Glutamatergic neuron (in vitro differentiated cells): Measurements from ENCODE around the gene GAP43. TPM values are rescaled to one million over a fixed set of nuclear protein-coding genes. Genes with fewer than 3 reads are reported as not detected.

Experiments used
- DNase-seq: peaks from one replicate; pipeline ENCODE4 v3.0.0; 2022
- H3K27ac Mint-ChIP-seq: one replicate; pipeline ENCODE4 v1.8.0; 2020; ENCODE audit warnings: mild to moderate bottlenecking, mixed read lengths, inconsistent platforms; ENCODE audit not compliant: unreplicated experiment
- H3K27me3 Mint-ChIP-seq: one replicate; pipeline ENCODE4 v1.8.0; 2020; ENCODE audit warnings: mild to moderate bottlenecking, moderate library complexity, mixed read lengths, inconsistent platforms; ENCODE audit not compliant: unreplicated experiment
- H3K36me3 Mint-ChIP-seq: one replicate; pipeline ENCODE4 v1.8.0; 2020; ENCODE audit warnings: mild to moderate bottlenecking, mixed read lengths, inconsistent platforms; ENCODE audit not compliant: unreplicated experiment
- H3K4me1 Mint-ChIP-seq: one replicate; pipeline ENCODE4 v1.8.0; 2020; ENCODE audit warnings: mild to moderate bottlenecking, low read depth, mixed read lengths, inconsistent platforms; ENCODE audit not compliant: unreplicated experiment
- H3K4me3 Mint-ChIP-seq: one replicate; pipeline ENCODE4 v1.8.0; 2020; ENCODE audit warnings: mild to moderate bottlenecking, mixed read lengths, inconsistent platforms; ENCODE audit not compliant: unreplicated experiment
- H3K9me3 Mint-ChIP-seq: one replicate; pipeline ENCODE4 v1.8.0; 2020; ENCODE audit warnings: mild to moderate bottlenecking, moderate library complexity, mixed read lengths, inconsistent platforms; ENCODE audit not compliant: unreplicated experiment
- total RNA-seq: library from RNA; stranded (reverse); fragmentation: NEBNext Ultra II Directional; extraction: Animal tissue kit (Norgen Biotek cat#: 25700); gene quantifications from one replicate; pipeline ENCODE4 v1.2.1, GENCODE V29; 2021; ENCODE audit not compliant: unreplicated experiment
- TF ChIP-seq, protein P1 (sequence below): fragments of 200-600 bp; sonication (generic); IDR thresholded peaks from one replicate; pipeline ENCODE4 v1.5.0; 2021; ENCODE audit not compliant: partially characterized antibody, unreplicated experiment

Gene GAP43
- total RNA-seq, 1 donor from 2014 or later: 684 TPM

DNA sequence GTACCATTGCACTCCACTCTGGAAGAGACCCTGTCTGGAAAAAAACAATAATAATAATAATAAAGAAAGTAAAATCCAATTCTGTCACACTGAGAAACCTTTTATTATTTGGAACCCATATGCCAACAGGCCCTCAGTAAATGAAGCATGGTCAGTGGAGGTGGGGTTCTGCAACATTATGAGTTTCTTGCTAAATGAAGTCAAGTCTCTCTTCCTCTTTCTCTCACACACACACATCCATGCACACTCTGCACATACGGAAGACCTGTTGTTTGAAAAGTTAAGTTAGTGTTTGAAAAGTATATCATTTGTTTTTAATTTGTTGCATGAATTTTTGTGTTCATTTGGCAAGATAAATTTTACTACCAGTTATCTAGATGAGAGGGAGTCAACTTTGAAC, 27.8 kb downstream of the GAP43 start:
- TF ChIP-seq, protein P1, sequence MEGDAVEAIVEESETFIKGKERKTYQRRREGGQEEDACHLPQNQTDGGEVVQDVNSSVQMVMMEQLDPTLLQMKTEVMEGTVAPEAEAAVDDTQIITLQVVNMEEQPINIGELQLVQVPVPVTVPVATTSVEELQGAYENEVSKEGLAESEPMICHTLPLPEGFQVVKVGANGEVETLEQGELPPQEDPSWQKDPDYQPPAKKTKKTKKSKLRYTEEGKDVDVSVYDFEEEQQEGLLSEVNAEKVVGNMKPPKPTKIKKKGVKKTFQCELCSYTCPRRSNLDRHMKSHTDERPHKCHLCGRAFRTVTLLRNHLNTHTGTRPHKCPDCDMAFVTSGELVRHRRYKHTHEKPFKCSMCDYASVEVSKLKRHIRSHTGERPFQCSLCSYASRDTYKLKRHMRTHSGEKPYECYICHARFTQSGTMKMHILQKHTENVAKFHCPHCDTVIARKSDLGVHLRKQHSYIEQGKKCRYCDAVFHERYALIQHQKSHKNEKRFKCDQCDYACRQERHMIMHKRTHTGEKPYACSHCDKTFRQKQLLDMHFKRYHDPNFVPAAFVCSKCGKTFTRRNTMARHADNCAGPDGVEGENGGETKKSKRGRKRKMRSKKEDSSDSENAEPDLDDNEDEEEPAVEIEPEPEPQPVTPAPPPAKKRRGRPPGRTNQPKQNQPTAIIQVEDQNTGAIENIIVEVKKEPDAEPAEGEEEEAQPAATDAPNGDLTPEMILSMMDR: no peak
- peak overlapping the region; percentile 48 for H3K4me3 Mint-ChIP-seq
- peaks cover 50% of the 10 kb centered on the region for H3K4me1 Mint-ChIP-seq
- H3K27me3 Mint-ChIP-seq: peaks cover 8% of the 10 kb centered on the region
- H3K36me3 Mint-ChIP-seq: peaks cover 14% of the 10 kb centered on the region
- no peak for DNase-seq
- peaks cover 8% of the 10 kb centered on the region for H3K9me3 Mint-ChIP-seq
- no peak overlapping the region for H3K27ac Mint-ChIP-seq

DNA sequence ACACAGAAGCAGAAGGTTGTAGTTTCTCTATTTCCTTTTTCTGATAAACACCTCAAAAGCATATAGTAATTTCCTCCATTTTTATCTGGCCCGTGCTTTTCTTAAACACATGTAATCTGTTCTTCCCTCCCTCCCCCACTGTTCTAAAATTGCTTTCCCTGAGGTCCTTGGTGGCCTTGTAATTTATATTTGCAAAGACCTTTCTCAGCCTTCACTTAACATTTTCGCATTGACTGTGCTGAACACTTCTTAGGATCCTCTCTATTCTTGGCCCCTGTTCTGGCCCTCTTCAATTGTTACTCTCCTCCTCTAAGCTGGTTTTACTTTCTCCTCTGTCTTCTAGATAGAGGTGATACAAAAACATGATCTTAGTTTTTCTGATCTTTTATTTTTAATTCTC, 28.3 kb downstream of the GAP43 start:
- Mint-ChIP-seq H3K27ac (no peak overlapping the region), H3K9me3 (peaks cover 6% of the 10 kb centered on the region), H3K36me3 (peaks cover 14% of the 10 kb centered on the region), H3K4me1 (peaks cover 53% of the 10 kb centered on the region), H3K4me3 (peak overlapping the region; percentile 3), H3K27me3 (peaks cover 8% of the 10 kb centered on the region)
- no peak for DNase-seq
- TF ChIP-seq, protein P1: no peak

GRCh38 chr3:115652738-115653137, 29.4 kb downstream of the GAP43 start:
- H3K36me3 Mint-ChIP-seq: peaks cover 6% of the 10 kb centered on the region
- no peak overlapping the region for H3K4me3 Mint-ChIP-seq
- peaks cover 4% of the 10 kb centered on the region for H3K27me3 Mint-ChIP-seq
- peaks cover 57% of the 10 kb centered on the region for H3K4me1 Mint-ChIP-seq
- DNase-seq: no peak
- TF ChIP-seq, protein P1: no peak
- H3K27ac Mint-ChIP-seq: peak overlapping the region; percentile 9
- H3K9me3 Mint-ChIP-seq: peaks cover 4% of the 10 kb centered on the region

DNA sequence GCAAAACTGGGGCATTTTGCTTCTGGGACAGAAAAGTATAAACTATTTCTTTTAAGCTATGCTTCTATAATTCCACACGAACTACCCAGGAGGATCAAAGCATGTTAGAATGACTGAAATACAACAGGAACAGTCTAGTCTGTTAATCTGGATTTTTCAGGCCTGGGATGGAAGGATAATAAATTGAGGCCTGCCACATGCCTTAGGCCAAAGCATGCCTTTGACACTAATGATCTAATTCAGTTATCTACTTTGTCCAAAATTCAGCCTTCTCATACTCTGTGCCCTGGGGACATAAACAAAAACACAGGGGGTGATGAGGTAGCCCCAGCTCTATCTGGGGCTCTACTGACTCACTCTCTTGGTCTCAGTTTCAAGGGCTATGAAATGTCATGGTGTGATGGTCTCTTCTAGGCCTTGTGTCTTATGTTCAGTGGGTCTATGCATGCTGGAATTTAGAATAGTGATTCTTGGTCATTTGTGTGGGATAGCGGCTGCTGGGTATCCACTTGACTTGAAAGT, 32.5 kb downstream of the GAP43 start:
- H3K4me3 Mint-ChIP-seq: peak overlapping the region; percentile 76
- no peaks in the 10 kb centered on the region for H3K36me3 Mint-ChIP-seq
- no peak for DNase-seq
- peaks cover 5% of the 10 kb centered on the region for H3K27me3 Mint-ChIP-seq
- H3K27ac Mint-ChIP-seq: peak overlapping the region; percentile 75
- peaks cover 69% of the 10 kb centered on the region for H3K4me1 Mint-ChIP-seq
- TF ChIP-seq, protein P1: no peak
- peaks cover 7% of the 10 kb centered on the region for H3K9me3 Mint-ChIP-seq

- no peak for DNase-seq
- no peaks in the 10 kb centered on the region for H3K36me3 Mint-ChIP-seq
- peaks cover 67% of the 10 kb centered on the region for H3K4me1 Mint-ChIP-seq
- peaks cover 5% of the 10 kb centered on the region for H3K27me3 Mint-ChIP-seq
- peak overlapping the region; percentile 8 for H3K4me3 Mint-ChIP-seq
- H3K27ac Mint-ChIP-seq: peak overlapping the region; percentile 65
- peaks cover 4% of the 10 kb centered on the region for H3K9me3 Mint-ChIP-seq
- TF ChIP-seq, protein P1: no peak
These were observed 33.9 kb downstream of the GAP43 start for GRCh38 chr3:115657168-115657567.
